HEK293 (cell line): ENCODE results near the gene KIZ.
A peak's percentile ranks its signal among the peaks of the same experiment; 100 is the strongest.

Experiments used
- EGR2 ChIP-seq: fragments of 450-650 bp; formaldehyde crosslinking; IDR thresholded peaks from 2 replicates; pipeline ENCODE4 v1.5.1; 2016; ENCODE audit warnings: low read depth, missing biosample characterization, missing genetic modification characterization
- GFI1B ChIP-seq: fragments of 450-650 bp; formaldehyde crosslinking; IDR thresholded peaks from 2 replicates; pipeline ENCODE4 v1.5.1; 2016; ENCODE audit warnings: missing biosample characterization, missing genetic modification characterization
- GLI4 ChIP-seq: fragments of 450-650 bp; formaldehyde crosslinking; IDR thresholded peaks from 2 replicates; pipeline ENCODE4 v1.5.1; 2016; ENCODE audit warnings: missing biosample characterization, missing genetic modification characterization
- KLF1 ChIP-seq: fragments of 450-650 bp; formaldehyde crosslinking; IDR thresholded peaks from 2 replicates; pipeline ENCODE4 v1.5.1; 2016; ENCODE audit warnings: missing biosample characterization, missing genetic modification characterization
- KLF10 ChIP-seq: fragments of 450-650 bp; IDR thresholded peaks from 2 replicates; pipeline ENCODE4 v1.5.1; 2018; ENCODE audit warnings: missing biosample characterization, mild to moderate bottlenecking, missing genetic modification characterization
- SALL2 ChIP-seq: fragments of 450-650 bp; formaldehyde crosslinking; IDR thresholded peaks from 2 replicates; pipeline ENCODE4 v1.5.0; 2017; ENCODE audit warnings: missing biosample characterization, mild to moderate bottlenecking, missing genetic modification characterization, borderline replicate concordance
- SCRT1 ChIP-seq: fragments of 450-650 bp; formaldehyde crosslinking; IDR thresholded peaks from 2 replicates; pipeline ENCODE4 v1.5.1; 2016; ENCODE audit warnings: missing biosample characterization, missing genetic modification characterization, borderline replicate concordance
- ZBTB8A ChIP-seq: fragments of 450-650 bp; formaldehyde crosslinking; IDR thresholded peaks from 2 replicates; pipeline ENCODE4 v1.5.1; 2016; ENCODE audit warnings: missing biosample characterization, missing genetic modification characterization
- ZEB2 ChIP-seq: fragments of 450-650 bp; formaldehyde crosslinking; IDR thresholded peaks from 2 replicates; pipeline ENCODE4 v1.5.1; 2016; ENCODE audit warnings: missing biosample characterization, missing genetic modification characterization
- ZNF121 ChIP-seq: fragments of 450-650 bp; formaldehyde crosslinking; IDR thresholded peaks from 2 replicates; pipeline ENCODE4 v1.5.1; 2016; ENCODE audit warnings: missing biosample characterization, missing genetic modification characterization
- ZNF169 ChIP-seq: fragments of 450-650 bp; formaldehyde crosslinking; IDR thresholded peaks from 2 replicates; pipeline ENCODE4 v1.5.1; 2016; ENCODE audit warnings: missing biosample characterization, missing genetic modification characterization
- ZNF211 ChIP-seq: fragments of 450-650 bp; formaldehyde crosslinking; IDR thresholded peaks from 2 replicates; pipeline ENCODE4 v1.5.1; 2016; ENCODE audit warnings: low read depth, missing biosample characterization, missing genetic modification characterization
- ZNF221 ChIP-seq: fragments of 450-650 bp; formaldehyde crosslinking; IDR thresholded peaks from 2 replicates; pipeline ENCODE4 v1.5.1; 2017; ENCODE audit warnings: missing biosample characterization, missing genetic modification characterization, borderline replicate concordance
- ZNF223 ChIP-seq: fragments of 450-650 bp; formaldehyde crosslinking; IDR thresholded peaks from 2 replicates; pipeline ENCODE4 v1.5.1; 2016; ENCODE audit warnings: missing biosample characterization, missing genetic modification characterization
- ZNF248 ChIP-seq: fragments of 450-650 bp; formaldehyde crosslinking; IDR thresholded peaks from 2 replicates; pipeline ENCODE4 v1.5.1; 2017; ENCODE audit warnings: missing biosample characterization, missing genetic modification characterization
- ZNF274 ChIP-seq, 2 experiments: fragments of 200-500 bp in 1 of 2; fragments of 450-650 bp in 1 of 2; sonication (Bioruptor generic) in 1 of 2; formaldehyde crosslinking in 1 of 2; IDR thresholded peaks; 2 replicates each; pipeline versions ENCODE4 v1.5.1 to v1.6.1; 2014 to 2016; ENCODE audit warnings: borderline replicate concordance in 1 of 2, inconsistent platforms in 1 of 2, low read length in 1 of 2, missing biosample characterization in 1 of 2, missing genetic modification characterization in 1 of 2
- ZNF292 ChIP-seq: fragments of 450-650 bp; formaldehyde crosslinking; IDR thresholded peaks from 2 replicates; pipeline ENCODE4 v1.5.1; 2016; ENCODE audit warnings: low read depth, missing biosample characterization, missing genetic modification characterization, borderline replicate concordance
- ZNF302 ChIP-seq: fragments of 450-650 bp; formaldehyde crosslinking; IDR thresholded peaks from 2 replicates; pipeline ENCODE4 v1.5.1; 2016; ENCODE audit warnings: missing biosample characterization, missing genetic modification characterization, low read depth
- ZNF350 ChIP-seq: fragments of 450-650 bp; formaldehyde crosslinking; IDR thresholded peaks from 2 replicates; pipeline ENCODE4 v1.5.0; 2017; ENCODE audit warnings: missing biosample characterization, mild to moderate bottlenecking, missing genetic modification characterization
- ZNF366 ChIP-seq: fragments of 450-650 bp; formaldehyde crosslinking; conservative IDR thresholded peaks from 2 replicates; pipeline ENCODE4 v1.5.1; 2016; ENCODE audit warnings: missing biosample characterization, missing genetic modification characterization
- ZNF433 ChIP-seq: fragments of 450-650 bp; formaldehyde crosslinking; IDR thresholded peaks from 2 replicates; pipeline ENCODE4 v1.5.1; 2016; ENCODE audit warnings: missing biosample characterization, missing genetic modification characterization, low read depth
- ZNF555 ChIP-seq: fragments of 450-650 bp; formaldehyde crosslinking; conservative IDR thresholded peaks from 2 replicates; pipeline ENCODE4 v1.5.1; 2017; ENCODE audit warnings: missing biosample characterization, mild to moderate bottlenecking, missing genetic modification characterization, inconsistent platforms
- ZNF560 ChIP-seq: fragments of 450-650 bp; formaldehyde crosslinking; IDR thresholded peaks from 2 replicates; pipeline ENCODE4 v1.5.1; 2017; ENCODE audit warnings: missing biosample characterization, missing genetic modification characterization, borderline replicate concordance
- ZNF596 ChIP-seq: fragments of 450-650 bp; IDR thresholded peaks from 2 replicates; pipeline ENCODE4 v1.5.0; 2018; ENCODE audit warnings: missing biosample characterization, mild to moderate bottlenecking, missing genetic modification characterization, moderate library complexity
- ZNF610 ChIP-seq: fragments of 450-650 bp; formaldehyde crosslinking; IDR thresholded peaks from 2 replicates; pipeline ENCODE4 v1.5.1; 2016; ENCODE audit warnings: missing biosample characterization, missing genetic modification characterization, borderline replicate concordance
- ZNF623 ChIP-seq: fragments of 450-650 bp; formaldehyde crosslinking; IDR thresholded peaks from 2 replicates; pipeline ENCODE4 v1.5.1; 2016; ENCODE audit warnings: missing biosample characterization, missing genetic modification characterization
- ZNF701 ChIP-seq: fragments of 450-650 bp; formaldehyde crosslinking; IDR thresholded peaks from 2 replicates; pipeline ENCODE4 v1.5.1; 2016; ENCODE audit warnings: missing biosample characterization, missing genetic modification characterization
- ZNF768 ChIP-seq: fragments of 450-650 bp; formaldehyde crosslinking; IDR thresholded peaks from 2 replicates; pipeline ENCODE4 v1.5.1; 2018; ENCODE audit warnings: missing biosample characterization, mild to moderate bottlenecking, missing genetic modification characterization
- ZNF792 ChIP-seq: fragments of 450-650 bp; formaldehyde crosslinking; IDR thresholded peaks from 2 replicates; pipeline ENCODE4 v1.5.1; 2016; ENCODE audit warnings: missing biosample characterization, missing genetic modification characterization
- ZNF830 ChIP-seq: fragments of 450-650 bp; IDR thresholded peaks from 2 replicates; pipeline ENCODE4 v1.5.0; 2018; ENCODE audit warnings: missing biosample characterization, missing genetic modification characterization, low read depth, mild to moderate bottlenecking, moderate library complexity
- ZSCAN30 ChIP-seq: fragments of 450-650 bp; IDR thresholded peaks from 2 replicates; pipeline ENCODE4 v1.5.1; 2018; ENCODE audit warnings: missing biosample characterization, mild to moderate bottlenecking, missing genetic modification characterization, moderate library complexity
- TF ChIP-seq, protein P1 (sequence below): fragments of 450-650 bp; formaldehyde crosslinking; IDR thresholded peaks from 2 replicates; pipeline ENCODE4 v1.5.1; 2016; ENCODE audit warnings: missing biosample characterization, missing genetic modification characterization
- TF ChIP-seq, protein P2 (sequence below): fragments of 450-650 bp; formaldehyde crosslinking; IDR thresholded peaks from 2 replicates; pipeline ENCODE4 v1.5.1; 2016; ENCODE audit warnings: missing biosample characterization, missing genetic modification characterization
- TF ChIP-seq, protein P3 (sequence below): fragments of 450-650 bp; formaldehyde crosslinking; IDR thresholded peaks from 2 replicates; pipeline ENCODE4 v1.5.1; 2016; ENCODE audit warnings: missing biosample characterization, missing genetic modification characterization
- TF ChIP-seq, protein P4 (sequence below): fragments of 450-650 bp; formaldehyde crosslinking; IDR thresholded peaks from 2 replicates; pipeline ENCODE4 v1.5.1; 2016; ENCODE audit warnings: missing biosample characterization, missing genetic modification characterization, borderline replicate concordance

KIZ gene

DNA sequence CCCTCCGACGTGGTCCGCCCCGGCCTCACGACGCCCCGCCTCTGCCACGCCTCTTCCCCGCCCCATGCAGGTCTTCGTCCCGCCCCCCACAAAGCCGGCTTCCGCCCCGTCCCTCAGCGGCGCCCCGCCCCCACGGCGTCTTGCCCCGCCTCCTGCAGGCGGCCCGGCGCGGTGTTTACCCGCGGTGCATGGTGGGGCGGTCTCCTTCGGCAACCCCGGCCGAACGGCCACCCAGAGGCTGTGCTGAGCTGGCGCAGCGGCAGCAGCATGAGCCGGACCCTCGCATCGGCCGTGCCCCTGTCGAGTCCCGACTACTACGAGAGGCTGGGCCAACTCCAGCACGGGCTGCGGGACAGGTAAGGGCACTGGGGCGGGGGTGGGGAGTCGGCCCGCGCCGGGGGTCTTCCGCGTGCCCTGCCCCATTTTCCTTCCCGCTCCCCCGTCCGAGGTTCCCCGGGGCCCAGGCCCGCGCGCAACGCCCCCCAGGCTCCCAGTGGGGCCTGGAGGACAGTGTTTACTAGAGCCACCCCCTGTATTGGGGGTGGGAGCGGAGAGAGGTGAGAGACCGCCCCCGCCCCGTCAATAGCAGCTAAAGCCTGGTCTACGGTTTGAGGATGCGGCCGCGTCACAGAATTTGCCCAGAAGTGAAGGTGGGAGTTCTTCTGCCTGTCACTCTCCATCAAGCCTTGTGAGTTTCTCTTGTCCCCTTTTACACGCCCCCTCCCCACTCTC is at the start of gene KIZ (continued):
- TF ChIP-seq ZNF768 = no peak
- peak; percentile 77 for TF ChIP-seq KLF10 (tag by site-specific recombination)
- TF ChIP-seq ZNF830 (tag by site-specific recombination) = no peak
- TF ChIP-seq ZNF121 (tag by site-specific recombination) = no peak
- TF ChIP-seq ZNF292 (tag by site-specific recombination) = no peak
- TF ChIP-seq ZNF433 (tag by site-specific recombination) = no peak
- no peak for TF ChIP-seq ZNF211
- no peak for TF ChIP-seq ZNF366 (tag by site-specific recombination)
- TF ChIP-seq ZNF792 (tag by site-specific recombination) = no peak
- TF ChIP-seq ZNF610 (tag by site-specific recombination) = no peak
- TF ChIP-seq GFI1B = no peak
- TF ChIP-seq, protein P1, sequence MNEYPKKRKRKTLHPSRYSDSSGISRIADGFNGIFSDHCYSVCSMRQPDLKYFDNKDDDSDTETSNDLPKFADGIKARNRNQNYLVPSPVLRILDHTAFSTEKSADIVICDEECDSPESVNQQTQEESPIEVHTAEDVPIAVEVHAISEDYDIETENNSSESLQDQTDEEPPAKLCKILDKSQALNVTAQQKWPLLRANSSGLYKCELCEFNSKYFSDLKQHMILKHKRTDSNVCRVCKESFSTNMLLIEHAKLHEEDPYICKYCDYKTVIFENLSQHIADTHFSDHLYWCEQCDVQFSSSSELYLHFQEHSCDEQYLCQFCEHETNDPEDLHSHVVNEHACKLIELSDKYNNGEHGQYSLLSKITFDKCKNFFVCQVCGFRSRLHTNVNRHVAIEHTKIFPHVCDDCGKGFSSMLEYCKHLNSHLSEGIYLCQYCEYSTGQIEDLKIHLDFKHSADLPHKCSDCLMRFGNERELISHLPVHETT = no peak
- no peak for TF ChIP-seq ZNF248 (tag by site-specific recombination)
- TF ChIP-seq ZNF596 (tag by site-specific recombination) = no peak
- no peak for TF ChIP-seq SCRT1 (tag by site-specific recombination)
- TF ChIP-seq SALL2 (tag by site-specific recombination) = no peak
- TF ChIP-seq, protein P2, sequence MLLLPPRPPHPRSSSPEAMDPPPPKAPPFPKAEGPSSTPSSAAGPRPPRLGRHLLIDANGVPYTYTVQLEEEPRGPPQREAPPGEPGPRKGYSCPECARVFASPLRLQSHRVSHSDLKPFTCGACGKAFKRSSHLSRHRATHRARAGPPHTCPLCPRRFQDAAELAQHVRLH (tag by site-specific recombination) = no peak
- TF ChIP-seq EGR2 = peak; percentile 66
- TF ChIP-seq ZNF623 (tag by site-specific recombination) = no peak
- no peak for TF ChIP-seq ZNF221 (tag by site-specific recombination)
- no peak for TF ChIP-seq ZNF555 (tag by site-specific recombination)
- no peak for TF ChIP-seq ZNF169
- TF ChIP-seq ZEB2 = peak; percentile 55
- no peak for TF ChIP-seq ZNF223 (tag by site-specific recombination)
- no peak for TF ChIP-seq ZNF274 (IDR thresholded peaks at IDR 0.05; ENCODE audit: low read length)
- TF ChIP-seq ZNF274 (tag by site-specific recombination; IDR thresholded peaks at IDR 0.05; ENCODE audit: borderline replicate concordance) = no peak
- TF ChIP-seq ZNF302 = no peak
- no peak for TF ChIP-seq GLI4 (tag by site-specific recombination)
- TF ChIP-seq ZNF701 = no peak
- TF ChIP-seq KLF1 = peak; percentile 33; the same call in 1 of the 2 replicates
- TF ChIP-seq, protein P3, sequence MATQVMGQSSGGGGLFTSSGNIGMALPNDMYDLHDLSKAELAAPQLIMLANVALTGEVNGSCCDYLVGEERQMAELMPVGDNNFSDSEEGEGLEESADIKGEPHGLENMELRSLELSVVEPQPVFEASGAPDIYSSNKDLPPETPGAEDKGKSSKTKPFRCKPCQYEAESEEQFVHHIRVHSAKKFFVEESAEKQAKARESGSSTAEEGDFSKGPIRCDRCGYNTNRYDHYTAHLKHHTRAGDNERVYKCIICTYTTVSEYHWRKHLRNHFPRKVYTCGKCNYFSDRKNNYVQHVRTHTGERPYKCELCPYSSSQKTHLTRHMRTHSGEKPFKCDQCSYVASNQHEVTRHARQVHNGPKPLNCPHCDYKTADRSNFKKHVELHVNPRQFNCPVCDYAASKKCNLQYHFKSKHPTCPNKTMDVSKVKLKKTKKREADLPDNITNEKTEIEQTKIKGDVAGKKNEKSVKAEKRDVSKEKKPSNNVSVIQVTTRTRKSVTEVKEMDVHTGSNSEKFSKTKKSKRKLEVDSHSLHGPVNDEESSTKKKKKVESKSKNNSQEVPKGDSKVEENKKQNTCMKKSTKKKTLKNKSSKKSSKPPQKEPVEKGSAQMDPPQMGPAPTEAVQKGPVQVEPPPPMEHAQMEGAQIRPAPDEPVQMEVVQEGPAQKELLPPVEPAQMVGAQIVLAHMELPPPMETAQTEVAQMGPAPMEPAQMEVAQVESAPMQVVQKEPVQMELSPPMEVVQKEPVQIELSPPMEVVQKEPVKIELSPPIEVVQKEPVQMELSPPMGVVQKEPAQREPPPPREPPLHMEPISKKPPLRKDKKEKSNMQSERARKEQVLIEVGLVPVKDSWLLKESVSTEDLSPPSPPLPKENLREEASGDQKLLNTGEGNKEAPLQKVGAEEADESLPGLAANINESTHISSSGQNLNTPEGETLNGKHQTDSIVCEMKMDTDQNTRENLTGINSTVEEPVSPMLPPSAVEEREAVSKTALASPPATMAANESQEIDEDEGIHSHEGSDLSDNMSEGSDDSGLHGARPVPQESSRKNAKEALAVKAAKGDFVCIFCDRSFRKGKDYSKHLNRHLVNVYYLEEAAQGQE (tag by site-specific recombination) = no peak
- TF ChIP-seq ZBTB8A (tag by site-specific recombination) = peak; percentile 41; the same call in 1 of the 2 replicates
- TF ChIP-seq ZSCAN30 (tag by site-specific recombination) = peak; percentile 26; the same call in 1 of the 2 replicates
- TF ChIP-seq, protein P4, sequence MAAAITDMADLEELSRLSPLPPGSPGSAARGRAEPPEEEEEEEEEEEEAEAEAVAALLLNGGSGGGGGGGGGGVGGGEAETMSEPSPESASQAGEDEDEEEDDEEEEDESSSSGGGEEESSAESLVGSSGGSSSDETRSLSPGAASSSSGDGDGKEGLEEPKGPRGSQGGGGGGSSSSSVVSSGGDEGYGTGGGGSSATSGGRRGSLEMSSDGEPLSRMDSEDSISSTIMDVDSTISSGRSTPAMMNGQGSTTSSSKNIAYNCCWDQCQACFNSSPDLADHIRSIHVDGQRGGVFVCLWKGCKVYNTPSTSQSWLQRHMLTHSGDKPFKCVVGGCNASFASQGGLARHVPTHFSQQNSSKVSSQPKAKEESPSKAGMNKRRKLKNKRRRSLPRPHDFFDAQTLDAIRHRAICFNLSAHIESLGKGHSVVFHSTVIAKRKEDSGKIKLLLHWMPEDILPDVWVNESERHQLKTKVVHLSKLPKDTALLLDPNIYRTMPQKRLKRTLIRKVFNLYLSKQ (tag by site-specific recombination) = no peak
- no peak for TF ChIP-seq ZNF350 (tag by site-specific recombination)
- TF ChIP-seq ZNF560 (tag by site-specific recombination) = no peak
